Calu3 (cell line): ENCODE results near the gene FSIP1. TPM values are rescaled to one million over a fixed set of nuclear protein-coding genes. Genes with fewer than 3 reads are reported as not detected.

Experiments used
- BruUV-seq: library from RNA; stranded (reverse); fragments of 400-500 nt; replicated peaks from 2 replicates; lab custom pipeline; 2021; lab: Mats Ljungman, UMichigan
- CTCF ChIA-PET: fragments of 300-600 bp; sonication (Branson Sonifier 250); formaldehyde crosslinking; loops from one replicate; lab custom pipeline; 2022; ENCODE audit warnings: antibody characterized with exemption; lab: Charles Lee
- DNase-seq: peaks from one replicate; pipeline ENCODE4 v3.0.0; 2022
- H3K27ac Mint-ChIP-seq: one replicate; pipeline ENCODE4 v1.8.0; 2022; ENCODE audit warnings: mixed read lengths; ENCODE audit not compliant: unreplicated experiment
- H3K27me3 Mint-ChIP-seq: one replicate; pipeline ENCODE4 v1.8.0; 2022; ENCODE audit warnings: mixed read lengths; ENCODE audit not compliant: unreplicated experiment
- H3K36me3 Mint-ChIP-seq: one replicate; pipeline ENCODE4 v1.8.0; 2022; ENCODE audit warnings: mild to moderate bottlenecking, moderate library complexity, mixed read lengths; ENCODE audit not compliant: insufficient read depth, unreplicated experiment
- H3K4me1 Mint-ChIP-seq: one replicate; pipeline ENCODE4 v1.8.0; 2022; ENCODE audit warnings: mild to moderate bottlenecking, low read depth, mixed read lengths; ENCODE audit not compliant: unreplicated experiment
- H3K4me3 Mint-ChIP-seq: one replicate; pipeline ENCODE4 v1.8.0; 2022; ENCODE audit warnings: mild to moderate bottlenecking, low read depth, moderate library complexity, mixed read lengths; ENCODE audit not compliant: unreplicated experiment
- H3K9me3 Mint-ChIP-seq: one replicate; pipeline ENCODE4 v1.8.0; 2022; ENCODE audit warnings: low read depth, mixed read lengths; ENCODE audit not compliant: unreplicated experiment
- intact Hi-C: fragments of 100-400 bp; cut with micrococcal nuclease; formaldehyde crosslinking; loops from one replicate; pipeline ENCODE4 v1.10.0; 2022; ENCODE audit not compliant: unreplicated experiment
- total RNA-seq: library from RNA; stranded (reverse); gene quantifications from 2 replicates; pipeline ENCODE4 v1.2.3, GENCODE V29; 2022
- TF ChIP-seq, protein P1 (sequence below): fragments of 200-600 bp; IDR thresholded peaks from one replicate; pipeline ENCODE4 v1.8.0; 2022; ENCODE audit warnings: antibody characterized with exemption; ENCODE audit not compliant: unreplicated experiment

Gene FSIP1
- total RNA-seq, 1 experiment from 2014 or later: 0.28 TPM

DNA sequence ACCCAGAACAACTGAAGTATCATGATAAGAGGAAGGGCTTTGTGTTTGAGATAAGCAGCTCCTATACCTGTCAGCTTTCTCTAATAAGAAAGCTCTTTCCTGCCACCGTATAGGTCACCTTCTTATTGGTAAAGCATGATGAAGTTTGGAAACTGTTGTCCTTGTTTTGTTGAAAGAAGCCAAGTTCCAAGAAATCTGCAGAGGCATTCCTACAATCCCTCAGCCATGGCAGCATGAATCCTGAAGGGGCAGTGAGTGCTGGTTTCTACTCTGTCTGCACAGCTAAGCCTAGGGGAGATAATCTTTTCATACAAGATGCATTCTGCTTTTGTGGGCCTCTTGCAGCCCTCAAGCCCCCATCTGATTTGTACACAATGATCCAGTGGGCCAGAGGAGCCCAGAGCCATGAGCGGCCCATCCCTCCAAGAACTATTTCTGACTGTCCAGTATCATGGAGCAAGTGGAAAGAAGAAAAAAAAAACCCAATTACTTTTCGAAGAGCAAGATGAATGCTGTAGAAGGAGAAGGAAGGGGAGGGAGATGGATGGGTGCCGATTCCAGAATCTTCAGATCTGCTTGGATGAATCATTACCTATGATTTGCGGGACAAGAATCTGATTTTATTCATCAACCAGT is 203.7 kb downstream of the FSIP1 start:
- Mint-ChIP-seq H3K27ac (peak overlapping the region; percentile 94), H3K4me1 (peaks cover 9% of the 10 kb centered on the region), H3K27me3 (no peaks in the 10 kb centered on the region), H3K4me3 (peak overlapping the region; percentile 75), H3K36me3 (peaks cover 32% of the 10 kb centered on the region), H3K9me3 (no peaks in the 10 kb centered on the region)
- intact Hi-C loops: no loop called here
- BruUV-seq: no TSS peak
- CTCF ChIA-PET: interaction anchor here (0.8 to 2.6 kb wide), 5 partner anchors 131 to 407 kb away, joined by 3 to 37 read pairs (median 4); no protein-coding TSS in a partner anchor
- TF ChIP-seq, protein P1, sequence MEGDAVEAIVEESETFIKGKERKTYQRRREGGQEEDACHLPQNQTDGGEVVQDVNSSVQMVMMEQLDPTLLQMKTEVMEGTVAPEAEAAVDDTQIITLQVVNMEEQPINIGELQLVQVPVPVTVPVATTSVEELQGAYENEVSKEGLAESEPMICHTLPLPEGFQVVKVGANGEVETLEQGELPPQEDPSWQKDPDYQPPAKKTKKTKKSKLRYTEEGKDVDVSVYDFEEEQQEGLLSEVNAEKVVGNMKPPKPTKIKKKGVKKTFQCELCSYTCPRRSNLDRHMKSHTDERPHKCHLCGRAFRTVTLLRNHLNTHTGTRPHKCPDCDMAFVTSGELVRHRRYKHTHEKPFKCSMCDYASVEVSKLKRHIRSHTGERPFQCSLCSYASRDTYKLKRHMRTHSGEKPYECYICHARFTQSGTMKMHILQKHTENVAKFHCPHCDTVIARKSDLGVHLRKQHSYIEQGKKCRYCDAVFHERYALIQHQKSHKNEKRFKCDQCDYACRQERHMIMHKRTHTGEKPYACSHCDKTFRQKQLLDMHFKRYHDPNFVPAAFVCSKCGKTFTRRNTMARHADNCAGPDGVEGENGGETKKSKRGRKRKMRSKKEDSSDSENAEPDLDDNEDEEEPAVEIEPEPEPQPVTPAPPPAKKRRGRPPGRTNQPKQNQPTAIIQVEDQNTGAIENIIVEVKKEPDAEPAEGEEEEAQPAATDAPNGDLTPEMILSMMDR: no peak
- DNase-seq: no peak

- Mint-ChIP-seq H3K27ac (no peak overlapping the region), H3K4me1 (peaks cover 9% of the 10 kb centered on the region), H3K27me3 (no peaks in the 10 kb centered on the region), H3K36me3 (peaks cover 6% of the 10 kb centered on the region), H3K4me3 (no peak overlapping the region), H3K9me3 (no peaks in the 10 kb centered on the region)
- TF ChIP-seq, protein P1: no peak
- BruUV-seq: no TSS peak
- CTCF ChIA-PET: no interaction called here
- no peak for DNase-seq
- intact Hi-C loops: no loop called here
Measured at GRCh38 chr15:39575180-39575579, 207.5 kb downstream of the FSIP1 start.

DNA sequence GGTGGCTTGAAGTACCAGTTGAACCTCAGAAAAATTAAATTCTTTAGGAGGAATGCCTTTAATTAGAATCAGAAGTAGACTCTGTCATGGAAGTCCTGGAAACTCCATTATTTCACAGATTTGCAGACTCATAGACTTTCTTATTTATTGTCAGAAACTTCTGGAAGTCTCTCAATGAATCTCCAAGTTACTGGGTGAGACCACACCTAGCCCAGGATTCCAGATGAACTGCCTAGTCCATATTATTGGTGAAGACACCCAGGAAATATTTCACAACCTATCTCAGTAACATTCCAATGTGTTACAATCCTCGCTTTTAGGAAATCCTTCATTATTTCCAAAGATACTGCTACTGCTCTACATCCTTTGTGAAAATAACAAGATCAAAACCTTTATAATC is 208.2 kb downstream of the FSIP1 start:
- no TSS peak for BruUV-seq
- no peak overlapping the region for H3K4me3 Mint-ChIP-seq
- no peaks in the 10 kb centered on the region for H3K27me3 Mint-ChIP-seq
- CTCF ChIA-PET: no interaction called here
- H3K36me3 Mint-ChIP-seq: no peaks in the 10 kb centered on the region
- DNase-seq: no peak
- TF ChIP-seq, protein P1: no peak
- peaks cover 1% of the 10 kb centered on the region for H3K4me1 Mint-ChIP-seq
- H3K9me3 Mint-ChIP-seq: no peaks in the 10 kb centered on the region
- no peak overlapping the region for H3K27ac Mint-ChIP-seq
- intact Hi-C loops: no loop called here

DNA sequence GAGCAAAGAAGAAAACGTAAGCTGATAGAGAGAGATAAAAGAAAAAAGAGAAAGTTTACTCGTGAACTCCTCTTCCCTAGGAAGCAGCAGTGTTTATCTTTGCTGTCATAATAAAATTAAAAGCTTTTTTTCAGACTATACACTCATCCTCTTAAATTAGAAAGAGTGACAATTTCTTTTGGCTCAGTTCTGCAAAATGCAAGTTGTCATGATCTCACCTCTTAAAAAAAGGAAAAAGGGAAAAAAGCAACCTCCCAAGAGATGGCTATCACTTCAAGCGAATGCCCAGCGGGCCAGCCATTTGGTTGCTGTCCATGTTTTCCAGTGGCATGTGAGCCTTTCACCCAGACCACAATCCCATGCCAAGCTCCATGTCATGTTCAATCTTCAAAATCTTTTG is 208.8 kb downstream of the FSIP1 start:
- intact Hi-C loops: no loop called here
- no peaks in the 10 kb centered on the region for H3K4me1 Mint-ChIP-seq
- H3K27ac Mint-ChIP-seq: no peak overlapping the region
- TF ChIP-seq, protein P1: no peak
- no peak overlapping the region for H3K4me3 Mint-ChIP-seq
- CTCF ChIA-PET: interaction anchor here (0.8 kb wide), 1 partner anchor 385 kb away, joined by 8 read pairs; no protein-coding TSS in a partner anchor
- DNase-seq: no peak
- H3K36me3 Mint-ChIP-seq: no peaks in the 10 kb centered on the region
- H3K27me3 Mint-ChIP-seq: no peaks in the 10 kb centered on the region
- BruUV-seq: no TSS peak
- no peaks in the 10 kb centered on the region for H3K9me3 Mint-ChIP-seq
